Lower leg skin (tissue), 3 donors: ENCODE measurements around the gene CENPP.

Experiments used
- POLR2A ChIP-seq, 2 donors: fragments of 450-650 bp; IDR thresholded peaks; one replicate each; pipeline ENCODE4 v1.6.1; 2016 to 2017; ENCODE audit warnings: antibody characterized with exemption in 2 of 2, mild to moderate bottlenecking in 1 of 2, moderate library complexity in 1 of 2
- TF ChIP-seq, protein P1 (sequence below), 3 donors: fragments of 450-650 bp; IDR thresholded peaks; one replicate each; pipeline ENCODE4 v1.5.1; 2016; ENCODE audit warnings: antibody characterized with exemption in 3 of 3, mild to moderate bottlenecking in 3 of 3, moderate library complexity in 2 of 3

DNA sequence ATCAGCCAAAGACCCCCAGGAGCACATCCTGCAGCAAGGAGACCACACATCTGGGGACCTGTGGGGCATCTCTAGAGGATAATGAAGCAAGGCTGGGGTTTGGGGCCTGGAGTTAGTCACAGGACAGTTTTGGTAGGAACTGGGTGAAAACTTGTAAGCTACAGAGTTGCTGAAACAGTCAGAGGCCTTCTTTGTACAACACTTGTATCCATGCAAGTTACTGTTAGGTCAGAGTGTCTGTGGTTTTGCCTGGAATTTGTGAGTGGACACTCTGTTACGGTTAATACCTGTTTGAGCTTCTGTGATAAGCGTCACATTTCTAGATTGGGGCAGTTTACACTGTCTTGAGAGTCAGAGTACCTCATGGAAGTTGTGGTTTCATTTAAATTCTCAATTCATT lies 179.1 kb downstream of the CENPP start:
- TF ChIP-seq, protein P1, sequence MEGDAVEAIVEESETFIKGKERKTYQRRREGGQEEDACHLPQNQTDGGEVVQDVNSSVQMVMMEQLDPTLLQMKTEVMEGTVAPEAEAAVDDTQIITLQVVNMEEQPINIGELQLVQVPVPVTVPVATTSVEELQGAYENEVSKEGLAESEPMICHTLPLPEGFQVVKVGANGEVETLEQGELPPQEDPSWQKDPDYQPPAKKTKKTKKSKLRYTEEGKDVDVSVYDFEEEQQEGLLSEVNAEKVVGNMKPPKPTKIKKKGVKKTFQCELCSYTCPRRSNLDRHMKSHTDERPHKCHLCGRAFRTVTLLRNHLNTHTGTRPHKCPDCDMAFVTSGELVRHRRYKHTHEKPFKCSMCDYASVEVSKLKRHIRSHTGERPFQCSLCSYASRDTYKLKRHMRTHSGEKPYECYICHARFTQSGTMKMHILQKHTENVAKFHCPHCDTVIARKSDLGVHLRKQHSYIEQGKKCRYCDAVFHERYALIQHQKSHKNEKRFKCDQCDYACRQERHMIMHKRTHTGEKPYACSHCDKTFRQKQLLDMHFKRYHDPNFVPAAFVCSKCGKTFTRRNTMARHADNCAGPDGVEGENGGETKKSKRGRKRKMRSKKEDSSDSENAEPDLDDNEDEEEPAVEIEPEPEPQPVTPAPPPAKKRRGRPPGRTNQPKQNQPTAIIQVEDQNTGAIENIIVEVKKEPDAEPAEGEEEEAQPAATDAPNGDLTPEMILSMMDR (IDR thresholded peaks at IDR 0.05): no peak
- no peak for TF ChIP-seq POLR2A (IDR thresholded peaks at IDR 0.05)
